ENCODE measurements around the gene ZNF346.

The ZNF346 gene

GRCh38 chr5:177089825-177090641 is 67.5 kb downstream of the ZNF346 start:
- no peak overlapping the region for H3K4me3 ChIP-seq (ENCODE audit: low read depth, low read length)
- no peak for TF ChIP-seq CTCF (IDR thresholded peaks at IDR 0.05; ENCODE audit: borderline replicate concordance, insufficient read depth, low read depth, low read length)

- no peak overlapping the region for H3K4me3 ChIP-seq (ENCODE audit: low read depth, low read length)
- TF ChIP-seq CTCF (IDR thresholded peaks at IDR 0.05; ENCODE audit: borderline replicate concordance, insufficient read depth, low read depth, low read length): no peak
Observed at GRCh38 chr5:177090813-177091212, 68.3 kb downstream of the ZNF346 start.

DNA sequence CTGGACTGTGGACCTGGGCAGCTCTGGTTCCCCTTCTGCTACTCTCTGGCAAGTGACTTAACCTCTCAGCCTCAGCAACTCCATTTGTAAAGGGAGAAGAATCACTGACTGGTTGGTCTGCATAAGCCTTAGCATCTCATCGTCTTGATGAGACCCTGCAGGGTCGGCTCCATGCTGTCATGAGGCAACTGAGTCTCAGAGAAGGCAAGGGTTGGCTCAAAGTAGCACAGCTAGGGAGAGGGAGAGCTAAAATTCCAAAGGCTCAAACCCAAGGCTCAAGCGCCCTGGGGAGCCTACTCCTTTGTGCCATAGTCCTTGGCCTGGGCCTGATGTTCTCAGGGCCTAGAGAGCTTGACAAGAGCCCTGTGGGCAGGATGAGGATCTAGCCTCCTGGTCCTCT is 68.7 kb downstream of the ZNF346 start:
- no peak for TF ChIP-seq CTCF (IDR thresholded peaks at IDR 0.05; ENCODE audit: borderline replicate concordance, insufficient read depth, low read depth, low read length)
- no peak overlapping the region for H3K4me3 ChIP-seq (ENCODE audit: low read depth, low read length)

DNA sequence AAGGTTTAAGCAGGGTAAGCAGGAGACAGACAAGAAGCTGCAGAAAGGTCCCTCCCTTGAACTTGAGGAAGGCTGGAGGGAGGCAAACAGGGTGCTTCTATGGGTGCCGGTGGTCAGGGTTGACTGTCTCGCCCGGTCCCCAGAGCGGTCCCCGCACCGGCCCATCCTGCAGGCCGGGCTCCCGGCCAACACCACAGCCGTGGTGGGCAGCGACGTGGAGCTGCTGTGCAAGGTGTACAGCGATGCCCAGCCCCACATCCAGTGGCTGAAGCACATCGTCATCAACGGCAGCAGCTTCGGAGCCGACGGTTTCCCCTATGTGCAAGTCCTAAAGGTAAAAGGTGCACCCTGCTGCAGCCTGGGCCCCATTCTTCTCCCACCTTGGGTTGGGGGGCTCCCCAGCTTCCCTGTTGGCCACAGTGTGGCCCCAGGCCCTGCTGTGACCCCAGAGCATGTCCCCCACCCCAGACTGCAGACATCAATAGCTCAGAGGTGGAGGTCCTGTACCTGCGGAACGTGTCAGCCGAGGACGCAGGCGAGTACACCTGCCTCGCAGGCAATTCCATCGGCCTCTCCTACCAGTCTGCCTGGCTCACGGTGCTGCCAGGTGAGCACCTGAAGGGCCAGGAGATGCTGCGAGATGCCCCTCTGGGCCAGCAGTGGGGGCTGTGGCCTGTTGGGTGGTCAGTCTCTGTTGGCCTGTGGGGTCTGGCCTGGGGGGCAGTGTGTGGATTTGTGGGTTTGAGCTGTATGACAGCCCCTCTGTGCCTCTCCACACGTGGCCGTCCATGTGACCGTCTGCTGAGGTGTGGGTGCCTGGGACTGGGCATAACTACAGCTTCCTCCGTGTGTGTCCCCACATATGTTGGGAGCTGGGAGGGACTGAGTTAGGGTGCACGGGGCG is 69.9 kb downstream of the ZNF346 start:
- no peak for TF ChIP-seq CTCF (IDR thresholded peaks at IDR 0.05; ENCODE audit: borderline replicate concordance, insufficient read depth, low read depth, low read length)

DNA sequence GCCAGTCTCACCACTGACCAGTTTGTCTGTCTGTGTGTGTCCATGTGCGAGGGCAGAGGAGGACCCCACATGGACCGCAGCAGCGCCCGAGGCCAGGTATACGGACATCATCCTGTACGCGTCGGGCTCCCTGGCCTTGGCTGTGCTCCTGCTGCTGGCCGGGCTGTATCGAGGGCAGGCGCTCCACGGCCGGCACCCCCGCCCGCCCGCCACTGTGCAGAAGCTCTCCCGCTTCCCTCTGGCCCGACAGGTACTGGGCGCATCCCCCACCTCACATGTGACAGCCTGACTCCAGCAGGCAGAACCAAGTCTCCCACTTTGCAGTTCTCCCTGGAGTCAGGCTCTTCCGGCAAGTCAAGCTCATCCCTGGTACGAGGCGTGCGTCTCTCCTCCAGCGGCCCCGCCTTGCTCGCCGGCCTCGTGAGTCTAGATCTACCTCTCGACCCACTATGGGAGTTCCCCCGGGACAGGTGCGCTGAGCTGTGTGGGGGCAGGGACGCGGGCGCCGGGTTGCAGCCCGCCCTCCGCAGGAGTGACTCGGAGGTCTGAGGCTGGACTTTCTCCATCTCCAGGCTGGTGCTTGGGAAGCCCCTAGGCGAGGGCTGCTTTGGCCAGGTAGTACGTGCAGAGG is 70.7 kb downstream of the ZNF346 start:
- no peak for TF ChIP-seq CTCF (IDR thresholded peaks at IDR 0.05; ENCODE audit: borderline replicate concordance, insufficient read depth, low read depth, low read length)
- no peak overlapping the region for H3K4me3 ChIP-seq (ENCODE audit: low read depth, low read length)

More for the DNA sequence above, 69.9 kb downstream of the ZNF346 start:
- H3K4me3 ChIP-seq (ENCODE audit: low read depth, low read length): no peak overlapping the region

GRCh38 chr5:177093803-177094202 is 71.3 kb downstream of the ZNF346 start:
- no peak overlapping the region for H3K4me3 ChIP-seq (ENCODE audit: low read depth, low read length)
- TF ChIP-seq CTCF (IDR thresholded peaks at IDR 0.05; ENCODE audit: borderline replicate concordance, insufficient read depth, low read depth, low read length): no peak
